ENCODE results near the gene CDC16.

GRCh38 chr13:114315074-114315785, 80.5 kb downstream of the CDC16 start:
- no peak for TF ChIP-seq CTCF (IDR thresholded peaks at IDR 0.05)
- no peak for TF ChIP-seq EP300 (IDR thresholded peaks at IDR 0.05)
- no peak for TF ChIP-seq POLR2A (IDR thresholded peaks at IDR 0.05)
- TF ChIP-seq POLR2AphosphoS5 (IDR thresholded peaks at IDR 0.05) = no peak

Measured in gastroesophageal sphincter (tissue), 3 donors.